Jurkat, Clone E6-1 (cell line): Measurements from ENCODE around the gene PRKN.

Source experiments
- DNase-seq: peaks from one replicate; pipeline ENCODE4 v3.0.0-alpha.2; 2011; ENCODE audit warnings: low read depth, low spot score
- H3K4me3 ChIP-seq: 2 replicates; pipeline ENCODE4 v1.5.1; 2011; ENCODE audit warnings: mild to moderate bottlenecking, low read length, control low read depth, moderate library complexity

Gene PRKN

DNA sequence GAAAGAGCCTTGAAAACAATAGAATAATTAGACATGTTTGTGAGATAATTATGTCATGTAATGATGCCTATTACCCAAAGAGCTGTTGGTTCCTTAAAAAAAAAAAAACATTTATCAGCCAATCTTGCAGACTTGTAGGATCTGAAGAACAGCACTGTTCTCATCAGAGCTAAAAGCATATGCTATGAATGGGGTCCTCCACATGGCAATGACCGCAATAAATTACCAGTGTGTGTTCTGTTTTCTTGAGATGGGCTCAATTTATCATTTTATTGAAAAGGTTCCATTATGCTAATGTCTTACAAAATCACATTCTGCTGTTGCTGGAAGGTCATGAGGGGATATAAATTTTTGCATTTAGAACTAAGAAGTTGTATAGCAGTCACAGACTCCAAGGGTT, 484.7 kb downstream of the PRKN start:
- H3K4me3 ChIP-seq: no peak overlapping the region
- no peak for DNase-seq

DNA sequence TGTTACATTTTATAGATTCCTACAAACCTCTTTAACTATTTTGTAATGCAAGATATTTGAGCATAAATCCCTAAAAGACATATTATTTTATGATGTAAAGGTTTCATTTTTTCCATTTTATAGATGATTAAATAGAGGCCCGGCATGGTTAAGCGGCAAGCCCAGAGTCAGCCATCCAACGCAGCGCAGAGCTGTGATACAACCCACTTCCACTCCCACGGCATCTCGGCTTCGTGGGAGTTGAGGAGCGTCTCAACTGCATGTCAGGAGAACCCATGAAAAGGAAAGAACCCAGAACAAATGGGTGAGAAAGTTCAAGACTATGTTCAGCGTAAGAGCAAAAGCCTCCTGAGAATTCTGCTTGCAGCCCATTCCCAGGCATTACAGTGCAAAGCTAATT, 488.2 kb downstream of the PRKN start:
- no peak overlapping the region for H3K4me3 ChIP-seq
- no peak for DNase-seq

DNA sequence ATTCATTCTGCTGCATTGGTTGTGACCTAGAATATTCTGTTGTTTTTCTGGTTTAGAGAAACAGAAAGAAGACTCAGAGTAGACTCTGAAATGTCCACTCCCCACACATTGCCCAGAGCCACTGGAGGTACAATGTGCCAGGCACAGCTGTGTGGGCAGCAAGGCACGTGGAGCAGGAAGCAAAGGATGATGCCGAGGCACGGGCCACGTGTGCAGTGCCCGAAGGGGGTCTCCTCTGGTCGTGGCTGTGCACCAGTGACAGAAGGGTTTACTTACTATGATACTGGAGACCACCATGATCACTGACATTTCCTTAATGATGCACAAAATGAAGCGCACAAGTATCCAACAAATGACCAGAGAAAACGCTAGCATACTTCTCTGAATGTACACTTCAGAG, 488.9 kb downstream of the PRKN start:
- H3K4me3 ChIP-seq: no peak overlapping the region
- DNase-seq: no peak

DNA sequence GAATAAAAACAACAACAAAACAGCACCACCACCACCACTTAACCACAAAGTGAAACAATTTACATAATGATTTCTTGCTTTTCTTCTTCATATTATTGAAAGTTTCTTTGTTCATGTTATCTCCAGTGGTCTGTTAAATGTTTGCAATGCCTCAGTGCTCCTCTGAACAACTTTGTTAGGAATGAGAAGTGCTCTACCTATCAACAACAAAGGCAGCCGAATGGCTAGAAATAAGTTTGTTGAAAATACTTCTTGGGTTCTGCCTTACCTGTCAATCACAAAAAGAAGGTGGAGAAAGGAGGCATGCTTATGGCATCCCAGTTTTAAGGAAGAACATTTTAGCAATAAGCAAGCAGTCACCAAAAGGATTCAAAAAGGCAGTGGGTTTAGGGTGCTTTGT, 490.2 kb downstream of the PRKN start:
- no peak for DNase-seq
- H3K4me3 ChIP-seq: no peak overlapping the region

DNA sequence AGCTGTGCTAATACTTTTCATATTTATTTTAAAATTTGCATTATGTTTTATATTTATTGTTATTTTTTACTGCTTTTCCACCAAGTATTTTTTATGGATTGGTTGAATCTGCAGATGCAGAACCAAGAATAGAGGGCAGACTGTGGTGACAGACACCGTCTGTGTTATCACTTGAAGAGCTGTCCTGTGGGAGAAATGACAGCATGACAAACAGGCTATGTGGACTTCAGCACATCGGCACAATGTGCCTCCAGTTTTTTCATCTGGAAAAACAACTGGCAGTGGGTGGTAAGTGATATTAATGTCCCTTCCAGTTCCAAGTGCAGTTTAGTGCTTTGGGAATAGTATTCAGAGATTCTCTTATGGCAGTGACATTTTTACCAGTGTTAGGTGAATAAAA, 492.9 kb downstream of the PRKN start:
- H3K4me3 ChIP-seq: no peak overlapping the region
- no peak for DNase-seq

DNA sequence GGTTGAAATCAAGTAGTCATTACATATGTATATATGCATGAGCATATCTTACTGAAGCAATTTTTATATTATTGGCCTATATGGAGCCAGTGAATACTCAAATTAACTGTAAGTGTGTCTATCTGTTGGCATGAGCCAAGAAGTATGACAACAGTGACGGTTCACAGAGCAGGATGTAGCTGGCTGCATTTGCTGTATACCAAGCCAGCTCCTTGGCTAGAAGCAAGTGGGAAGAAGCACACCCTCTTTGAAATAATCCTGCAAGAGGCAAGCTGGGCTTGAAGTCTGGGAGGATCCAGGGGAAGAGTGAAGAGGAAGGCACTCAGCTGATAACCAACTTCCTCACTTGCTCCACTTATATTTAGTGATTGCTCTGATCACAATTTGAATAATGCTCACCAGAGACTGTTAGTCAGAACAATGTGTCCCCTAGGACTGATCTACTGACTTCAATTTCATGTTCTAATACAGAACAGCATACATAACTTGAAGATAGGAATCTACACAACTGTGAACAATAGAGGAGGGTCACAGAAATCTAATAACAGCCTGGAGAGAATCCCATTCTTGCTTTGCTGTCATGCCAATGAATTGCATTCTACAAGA, 497.3 kb downstream of the PRKN start:
- no peak for DNase-seq
- H3K4me3 ChIP-seq: no peak overlapping the region

DNA sequence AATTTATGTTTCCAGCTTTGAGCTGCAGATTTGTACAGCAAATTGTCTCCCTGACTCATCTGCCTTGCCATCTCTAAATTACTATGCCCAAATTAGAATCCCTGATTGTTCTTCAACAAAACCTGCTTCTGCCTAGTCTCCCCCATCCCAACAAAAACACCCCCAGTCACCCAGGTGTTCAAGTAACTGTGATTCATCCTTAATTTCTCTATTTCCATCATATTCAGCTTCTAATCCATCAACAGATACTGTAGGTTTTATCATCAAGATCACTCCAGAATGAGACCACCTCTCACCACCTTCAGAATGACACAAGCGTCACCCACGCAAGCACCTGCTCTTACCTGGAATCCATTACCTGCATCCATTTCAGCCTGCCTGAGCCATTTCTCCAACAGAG, 498.5 kb downstream of the PRKN start:
- DNase-seq: no peak
- H3K4me3 ChIP-seq: no peak overlapping the region

DNA sequence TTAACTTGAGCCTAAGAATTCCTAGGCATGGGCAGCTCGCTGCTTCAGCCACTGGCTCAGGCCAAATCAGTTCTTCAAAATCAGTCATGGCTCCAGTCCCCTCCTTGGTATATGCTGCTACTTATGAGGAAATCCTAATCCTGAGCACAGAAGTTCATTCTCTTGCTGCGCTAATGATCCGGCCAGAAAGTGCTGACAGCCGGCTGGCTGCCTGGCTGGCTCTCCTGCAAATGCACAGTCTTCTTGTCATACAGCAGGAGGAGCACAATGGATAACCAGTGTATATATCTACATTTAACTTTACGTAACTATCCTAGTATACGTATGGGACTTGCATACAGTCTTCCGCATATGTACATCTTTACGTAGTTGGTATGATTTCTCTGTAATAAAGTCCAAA, 500.8 kb downstream of the PRKN start:
- no peak overlapping the region for H3K4me3 ChIP-seq
- no peak for DNase-seq

DNA sequence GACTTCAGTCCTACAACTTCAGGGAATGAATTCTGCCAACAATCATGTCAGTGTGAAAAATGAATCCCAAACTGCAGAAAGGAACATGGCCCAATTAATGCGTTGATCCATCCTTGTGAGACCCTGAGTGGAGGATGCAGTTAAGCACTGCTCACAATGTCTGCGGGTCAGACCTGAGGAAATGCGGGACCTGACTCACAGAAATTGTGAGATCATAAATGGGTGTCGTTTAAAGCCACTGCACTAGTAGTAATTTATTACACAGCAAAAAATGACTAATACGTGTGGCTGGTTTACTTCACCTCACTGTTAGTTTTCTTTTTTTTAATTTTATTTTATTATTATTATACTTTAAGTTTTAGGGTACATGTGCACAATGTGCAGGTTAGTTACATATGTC, 505.0 kb downstream of the PRKN start:
- no peak overlapping the region for H3K4me3 ChIP-seq
- no peak for DNase-seq

DNA sequence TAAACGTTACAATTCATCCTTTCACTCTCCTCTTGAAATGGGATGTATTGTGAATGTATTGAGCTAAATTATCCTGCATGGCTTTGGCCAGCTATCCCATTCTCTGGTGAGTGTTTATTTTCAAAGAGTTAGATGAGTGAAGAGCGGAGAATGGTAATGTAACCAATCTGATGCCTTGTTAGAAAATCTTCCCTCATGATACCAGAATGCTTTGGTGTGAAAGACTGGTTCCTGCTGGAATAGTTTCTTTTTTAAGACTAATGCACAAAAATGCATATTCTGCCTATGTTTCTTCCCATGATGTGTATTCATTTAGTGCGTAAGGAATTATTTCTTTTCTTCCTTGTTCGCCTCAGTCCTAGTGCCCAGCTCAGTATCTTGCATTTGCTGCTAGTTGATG, 506.7 kb downstream of the PRKN start:
- no peak overlapping the region for H3K4me3 ChIP-seq
- DNase-seq: no peak

DNA sequence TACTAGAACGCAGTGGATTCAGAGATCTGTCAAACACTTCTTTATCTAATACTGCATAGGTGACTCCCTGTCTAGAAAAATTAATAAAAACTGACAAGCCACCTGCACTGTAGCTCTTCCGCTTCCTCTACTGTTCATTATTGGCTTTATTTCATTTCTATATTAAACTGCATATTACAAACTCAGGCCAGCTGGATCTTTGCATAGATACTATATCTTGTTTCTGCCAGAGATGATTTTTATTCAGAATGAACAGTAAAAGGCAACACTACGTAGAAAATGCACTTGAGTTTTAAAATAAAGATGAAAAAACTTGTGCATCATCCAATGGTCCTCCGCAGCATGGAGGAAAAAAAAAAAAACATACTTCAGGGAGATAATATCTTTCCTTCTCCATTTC, 508.3 kb downstream of the PRKN start:
- H3K4me3 ChIP-seq: no peak overlapping the region
- DNase-seq: no peak

DNA sequence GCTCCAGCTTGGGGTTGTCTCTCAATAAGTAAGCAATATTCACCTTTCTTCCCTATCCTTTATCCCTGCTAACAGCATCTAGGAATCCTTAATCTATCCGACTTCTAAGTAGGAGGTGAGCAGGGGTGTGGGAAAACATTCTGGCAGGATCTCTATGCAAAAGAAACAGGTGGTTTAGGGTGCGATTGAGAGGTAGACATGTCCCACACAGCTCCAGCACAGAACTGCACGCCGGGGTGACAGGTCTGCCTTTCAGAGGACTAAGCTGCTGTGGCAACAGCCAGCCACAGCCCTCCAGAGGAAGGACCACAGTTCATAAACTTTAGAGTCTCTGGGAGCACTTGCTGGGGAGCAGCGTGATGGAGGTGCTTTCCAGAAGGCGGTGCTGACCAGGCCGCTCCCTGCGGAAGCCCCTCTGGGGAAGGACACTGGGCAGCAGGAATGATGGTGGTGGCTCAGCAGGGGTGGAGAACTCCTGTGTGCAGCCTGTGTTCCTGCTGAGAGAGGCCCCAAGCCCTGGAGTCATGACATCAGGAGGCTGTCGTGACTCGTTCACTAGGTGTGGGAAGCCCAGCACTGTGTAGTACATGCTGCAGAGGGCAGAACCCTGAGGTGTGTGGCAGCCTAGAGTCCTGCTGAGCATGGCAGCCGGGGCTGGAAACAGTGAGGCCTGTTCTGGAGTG, 509.6 kb downstream of the PRKN start:
- H3K4me3 ChIP-seq: no peak overlapping the region
- no peak for DNase-seq

DNA sequence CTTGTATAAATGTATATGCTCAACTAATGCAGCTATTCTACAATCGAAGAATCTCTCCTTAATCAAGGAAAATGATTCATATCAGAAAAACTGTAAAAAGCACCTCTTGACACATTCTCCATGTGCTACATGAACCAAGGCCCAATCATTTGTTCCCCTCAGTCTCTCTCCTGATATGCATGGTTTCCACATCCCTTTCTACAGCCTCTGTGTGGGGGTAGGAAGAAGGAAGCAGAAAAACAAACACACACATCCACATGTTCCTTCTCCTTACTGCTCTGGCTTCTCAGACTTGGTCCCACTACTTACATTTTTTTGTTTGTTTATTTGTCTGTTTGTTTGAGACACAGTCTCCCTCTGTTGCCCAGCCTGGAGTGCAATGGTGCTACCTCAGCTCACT, 510.5 kb downstream of the PRKN start:
- H3K4me3 ChIP-seq: no peak overlapping the region
- no peak for DNase-seq

DNA sequence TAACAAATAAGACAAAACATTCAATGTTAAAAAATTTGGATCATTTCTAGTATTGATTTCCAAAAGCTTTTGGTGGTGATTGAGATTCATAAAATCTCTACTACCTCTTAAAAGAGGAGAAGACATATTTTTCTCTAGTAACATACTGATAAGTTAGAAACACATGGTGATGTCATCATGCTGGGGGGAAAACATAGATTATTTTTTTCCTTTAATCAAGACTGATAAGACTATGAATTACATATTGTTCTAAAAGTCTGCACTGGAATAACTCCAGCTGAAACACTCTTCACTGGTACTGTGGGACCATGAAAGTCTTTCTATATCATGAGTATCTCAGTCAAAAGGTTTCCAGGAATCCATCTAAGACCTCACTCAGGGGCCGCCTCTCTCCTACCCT, 515.8 kb downstream of the PRKN start:
- no peak overlapping the region for H3K4me3 ChIP-seq
- no peak for DNase-seq

DNA sequence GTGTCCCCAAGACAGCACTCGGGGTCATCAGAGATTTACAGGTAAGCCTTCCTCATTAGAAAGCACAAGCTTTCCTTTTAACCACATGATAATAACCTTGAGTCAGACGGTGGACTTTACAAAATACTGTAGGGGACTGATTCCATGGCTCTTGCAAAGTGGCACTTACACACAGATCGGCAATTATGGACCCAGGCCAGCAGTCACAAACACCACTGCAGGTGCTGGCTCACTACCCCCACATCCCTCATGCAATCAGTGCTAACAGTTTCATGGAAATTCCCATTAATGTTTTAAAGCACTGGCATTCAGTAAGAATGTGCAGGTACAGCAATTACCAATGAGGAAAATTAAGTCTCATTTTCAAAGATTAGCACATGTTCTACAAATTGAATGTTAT, 516.5 kb downstream of the PRKN start:
- DNase-seq: no peak
- no peak overlapping the region for H3K4me3 ChIP-seq

DNA sequence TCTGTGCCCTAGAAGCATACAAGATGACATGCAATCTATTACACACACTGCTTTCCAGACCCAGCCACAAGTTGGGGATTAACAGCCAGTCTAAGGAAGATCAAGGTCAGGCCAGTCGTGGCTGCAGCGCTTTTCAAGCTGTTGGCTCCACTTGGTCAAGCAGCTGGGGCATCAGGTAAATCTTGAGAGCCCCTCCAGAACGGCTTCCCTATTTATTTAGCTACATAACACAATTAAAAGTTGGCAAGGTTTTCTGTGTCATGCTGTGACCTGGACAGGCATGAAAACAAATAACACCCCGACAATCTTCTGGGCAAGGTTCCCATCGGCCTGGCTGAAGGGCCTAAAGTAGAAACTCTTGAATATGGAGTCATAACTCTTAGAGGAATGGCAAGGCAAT, 524.3 kb downstream of the PRKN start:
- DNase-seq: no peak
- H3K4me3 ChIP-seq: no peak overlapping the region

DNA sequence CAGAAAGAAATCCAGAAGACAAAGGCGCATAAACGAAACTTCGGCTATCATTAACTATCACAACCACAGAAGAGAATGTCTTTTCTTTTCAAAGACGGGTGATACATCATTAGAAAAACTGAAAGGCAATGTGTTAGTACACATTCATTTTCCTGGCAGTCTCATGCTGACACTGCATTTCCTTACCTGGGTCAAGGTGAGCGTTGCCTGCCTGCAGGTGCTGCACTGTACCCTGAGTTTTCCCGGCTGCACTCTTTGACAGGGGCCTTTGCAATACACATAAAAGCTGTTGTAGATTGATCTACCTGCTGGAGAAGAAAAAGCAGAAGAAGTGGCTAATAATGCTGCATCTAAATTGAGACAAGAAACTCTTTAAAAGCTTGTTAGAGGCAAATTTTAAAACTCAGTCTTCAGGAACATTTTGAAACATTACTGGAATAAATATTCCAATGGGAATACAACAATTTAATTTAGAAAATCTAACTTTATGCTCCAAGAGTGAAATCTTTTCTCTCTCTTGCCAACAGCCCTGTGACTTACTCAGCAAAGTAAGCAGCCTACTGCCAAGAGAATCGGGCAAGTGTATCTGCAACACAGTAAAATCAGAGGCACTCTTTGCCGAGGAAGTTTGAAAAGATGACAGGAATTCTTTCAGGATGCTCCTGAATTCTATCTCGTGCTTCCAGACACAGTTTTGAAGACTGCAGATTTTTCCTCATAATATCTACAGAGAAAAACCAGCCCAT, 526.4 kb downstream of the PRKN start:
- no peak overlapping the region for H3K4me3 ChIP-seq
- DNase-seq: no peak

DNA sequence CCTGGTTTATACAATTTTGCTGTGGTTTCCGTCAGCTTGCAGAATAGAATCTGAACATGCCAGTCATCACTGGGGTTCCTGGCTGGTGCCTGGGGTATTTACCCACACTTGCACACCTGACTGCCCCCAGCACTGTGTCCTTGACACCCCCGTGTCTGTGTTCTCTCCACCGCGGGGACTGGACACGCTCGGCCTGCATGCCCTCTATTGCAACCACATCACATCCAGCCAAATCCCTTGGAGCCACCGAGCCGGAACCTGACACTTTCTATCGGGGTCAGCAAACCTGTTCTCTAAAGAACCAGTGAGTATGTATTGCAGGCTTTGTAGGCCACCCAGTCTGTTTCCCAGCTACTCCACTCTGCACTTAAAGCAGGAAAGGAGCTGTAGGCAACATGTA, 527.5 kb downstream of the PRKN start:
- no peak for DNase-seq
- no peak overlapping the region for H3K4me3 ChIP-seq

DNA sequence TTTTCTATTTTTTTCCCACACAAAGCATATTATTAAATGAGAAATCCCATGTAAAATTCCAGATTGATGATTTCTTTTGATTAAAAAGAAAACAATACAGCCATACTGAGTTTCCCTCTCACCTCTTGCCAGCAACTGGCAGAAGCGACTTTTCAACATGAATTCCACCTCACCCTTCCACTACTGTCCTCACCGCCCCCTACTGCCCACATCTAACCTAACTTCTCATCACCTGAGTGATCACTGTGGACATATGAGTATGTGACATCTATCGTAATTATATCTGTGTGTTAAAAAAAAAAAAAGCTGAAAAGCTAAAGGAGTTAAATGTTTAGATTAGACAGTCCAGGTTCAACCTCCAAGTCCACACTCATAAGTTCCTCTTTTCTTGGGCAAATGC, 528.6 kb downstream of the PRKN start:
- no peak for DNase-seq
- H3K4me3 ChIP-seq: no peak overlapping the region

DNA sequence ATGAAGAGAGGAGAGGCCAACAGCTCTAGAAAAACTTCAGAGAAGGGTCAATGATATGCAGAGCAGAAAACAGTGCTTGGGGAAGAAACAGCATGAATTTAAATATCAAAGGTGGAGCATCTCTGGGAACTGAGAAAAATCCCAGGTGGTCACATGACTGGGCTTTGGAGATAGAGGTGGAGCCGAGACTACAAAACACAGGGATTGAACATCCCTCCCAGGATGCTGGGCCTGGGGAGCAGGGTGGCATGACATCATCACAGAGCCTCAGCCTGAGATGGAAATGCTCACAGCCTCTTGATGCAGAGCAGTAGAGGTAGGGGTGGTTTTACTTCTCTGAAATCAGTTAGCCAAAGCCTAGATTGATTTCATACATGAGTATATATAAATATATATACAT, 529.5 kb downstream of the PRKN start:
- no peak overlapping the region for H3K4me3 ChIP-seq
- no peak for DNase-seq

DNA sequence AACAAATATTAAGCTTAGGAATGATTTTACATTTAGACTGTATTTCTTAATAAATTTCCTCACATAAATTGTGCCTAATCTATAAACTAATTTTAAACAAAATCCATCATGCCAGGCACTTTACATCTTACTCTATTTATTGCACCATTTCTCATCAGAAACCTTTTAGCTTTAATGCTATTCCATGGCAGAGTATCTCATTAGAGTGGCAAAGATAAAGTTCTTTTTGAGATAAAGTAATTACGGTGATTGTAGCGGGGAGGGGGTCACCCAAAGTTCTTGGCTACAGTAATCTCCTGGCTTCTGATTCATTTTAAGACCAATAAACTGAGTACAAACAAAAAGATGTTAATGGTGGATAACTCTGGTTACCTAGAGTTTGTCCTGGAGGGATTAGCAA, 532.1 kb downstream of the PRKN start:
- no peak overlapping the region for H3K4me3 ChIP-seq
- no peak for DNase-seq
